ENCODE results near the gene PEX10.
"Not testable (repeated sequence)": the region's sequence is repeated elsewhere in the genome, so short reads cannot be mapped to it uniquely, and the experiment has no call there.

Gene PEX10

DNA sequence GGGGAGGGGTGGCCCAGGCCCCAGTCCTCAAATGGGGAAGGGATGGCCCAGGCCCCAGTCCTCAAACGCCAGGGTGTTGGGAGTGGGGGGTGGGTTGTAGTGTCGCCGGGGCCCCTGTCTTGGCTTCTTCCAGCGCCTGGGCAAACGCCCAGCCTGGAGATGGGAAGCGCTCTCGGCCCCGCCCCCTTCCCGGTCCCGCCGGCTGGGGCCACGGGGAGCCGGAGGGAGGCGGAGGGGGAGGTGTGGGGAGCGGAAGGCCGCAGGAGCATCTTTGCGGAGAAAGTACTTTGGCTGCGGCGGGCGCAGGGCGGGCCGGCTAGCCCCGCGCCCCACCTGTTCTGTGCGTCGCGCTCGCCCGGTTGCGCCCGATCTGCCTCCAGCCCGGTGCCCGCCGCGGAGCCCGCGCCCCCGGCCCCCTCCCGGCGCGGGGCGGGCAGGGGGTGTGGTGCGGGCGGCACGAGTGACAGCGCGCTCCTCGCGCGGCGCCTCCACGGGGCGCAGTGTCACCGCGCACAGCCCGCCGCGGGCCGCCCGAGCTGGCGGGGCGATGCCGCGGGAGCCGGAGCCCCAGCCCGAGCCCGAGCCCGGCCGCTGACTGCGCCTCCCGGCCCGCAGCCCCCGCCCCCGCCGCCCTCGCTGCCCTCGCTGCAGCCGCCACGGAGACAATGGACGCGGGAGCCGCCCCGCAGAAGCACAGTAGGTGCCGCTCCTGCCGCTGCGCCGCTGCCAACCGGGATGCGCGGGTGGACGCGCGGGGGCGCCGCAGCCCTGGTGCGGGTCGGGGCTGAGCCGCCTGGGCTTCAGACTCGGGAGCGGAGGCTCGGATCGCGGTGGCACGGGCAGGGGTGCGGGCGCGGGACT is 31.1 kb upstream of the PEX10 start:
- DNase-seq (ENCODE audit: low read depth), result no peak

DNA sequence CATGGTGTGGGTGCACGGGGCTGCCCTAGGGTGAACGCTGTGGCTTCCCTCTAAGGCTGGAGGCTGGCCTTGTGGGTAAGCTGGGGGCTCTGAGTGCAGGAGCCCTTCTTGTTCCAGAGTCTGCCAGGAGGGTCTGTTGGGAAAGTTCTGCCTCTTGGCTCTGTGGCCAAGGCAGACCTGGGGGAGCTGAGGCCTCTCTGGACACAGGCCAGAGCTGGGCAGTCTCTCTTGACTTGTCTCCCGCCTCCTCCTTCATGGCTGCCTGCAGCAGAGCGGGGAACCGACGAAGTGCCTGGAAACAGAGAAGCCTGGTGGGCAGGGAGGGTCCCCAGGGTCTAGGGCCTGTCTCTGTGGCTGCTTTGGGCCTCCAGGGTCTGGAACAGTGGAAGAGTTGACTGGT is 30.3 kb upstream of the PEX10 start:
- no peak for DNase-seq (ENCODE audit: low read depth)

DNA sequence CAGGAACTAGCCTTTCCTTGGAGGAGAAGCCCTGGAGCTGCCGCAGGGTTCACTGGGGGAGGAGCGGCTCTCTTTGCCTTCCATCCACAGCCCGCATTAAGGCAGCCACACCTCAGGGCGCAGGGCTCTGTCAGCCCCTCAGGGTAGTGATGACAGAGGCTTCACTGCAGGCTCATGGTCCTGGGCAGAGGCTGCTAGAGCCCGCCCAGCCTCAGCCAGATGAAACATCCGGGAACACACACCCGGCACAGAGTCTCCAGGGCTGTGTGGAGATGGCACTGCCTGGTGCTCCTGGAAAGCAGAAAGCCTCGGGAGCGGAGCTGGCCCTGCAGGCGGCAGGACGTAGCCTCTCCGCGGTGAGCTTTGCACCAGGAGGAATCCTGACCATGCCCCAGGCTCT is 29.4 kb upstream of the PEX10 start:
- DNase-seq (ENCODE audit: low read depth), result no peak

DNA sequence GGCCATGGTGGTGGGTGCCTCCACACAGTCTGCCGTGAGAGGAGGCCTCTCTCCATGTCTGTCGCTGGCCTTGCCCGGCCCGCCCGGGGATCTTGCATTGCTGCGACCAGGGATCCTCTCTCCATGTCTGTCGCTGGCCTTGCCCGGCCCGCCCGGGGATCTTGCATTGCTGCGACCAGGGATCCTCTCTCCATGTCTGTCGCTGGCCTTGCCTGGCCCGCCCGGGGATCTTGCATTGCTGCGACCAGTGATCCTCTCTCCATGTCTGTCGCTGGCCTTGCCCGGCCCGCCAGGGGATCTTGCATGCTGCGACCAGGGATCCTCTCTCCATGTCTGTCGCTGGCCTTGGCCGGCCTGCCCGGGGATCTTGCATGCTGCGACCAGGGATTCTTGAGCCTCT is 28.0 kb upstream of the PEX10 start:
- not testable (repeated sequence) for DNase-seq (ENCODE audit: low read depth)

DNA sequence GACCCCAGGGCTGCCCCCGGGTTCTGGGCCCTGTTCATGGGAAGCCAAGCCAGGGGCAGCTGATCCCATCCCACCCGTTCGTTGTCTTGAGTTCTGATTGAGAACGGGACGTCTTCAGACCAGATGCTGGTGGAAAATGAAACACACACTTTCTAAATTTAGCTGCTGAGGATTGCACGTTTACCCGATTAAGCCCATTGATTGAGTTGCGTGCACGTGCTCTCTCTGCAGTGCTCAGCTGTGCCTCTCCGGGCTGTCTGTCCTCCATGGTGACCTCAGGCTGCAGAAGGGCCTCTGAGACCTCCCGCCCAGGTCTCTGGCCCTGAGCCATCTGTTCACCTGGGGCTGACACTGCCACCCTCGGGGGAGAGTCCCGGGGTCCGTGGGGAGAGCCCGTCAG is 27.0 kb upstream of the PEX10 start:
- DNase-seq (ENCODE audit: low read depth), result no peak

DNA sequence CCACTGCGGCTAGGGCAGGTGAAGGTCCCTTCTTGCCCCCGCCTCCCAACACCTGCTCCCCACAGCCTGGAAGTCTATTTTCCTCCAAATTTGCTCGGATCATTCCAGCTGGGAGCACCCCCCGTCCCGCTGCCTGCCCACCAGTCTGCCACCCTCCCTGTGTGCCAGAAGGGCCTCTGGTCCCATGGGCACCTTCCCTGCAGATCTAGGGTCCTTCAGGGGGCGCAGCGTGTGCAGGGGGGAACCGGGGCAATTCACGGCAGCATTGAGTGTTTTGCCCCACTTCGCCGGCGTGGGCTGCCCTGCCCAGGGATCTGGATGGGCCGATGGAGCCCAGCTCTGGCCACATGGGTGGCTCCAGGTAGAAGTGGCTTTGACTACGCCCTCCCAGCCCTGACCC is 26.3 kb upstream of the PEX10 start:
- no peak for DNase-seq (ENCODE audit: low read depth)

DNA sequence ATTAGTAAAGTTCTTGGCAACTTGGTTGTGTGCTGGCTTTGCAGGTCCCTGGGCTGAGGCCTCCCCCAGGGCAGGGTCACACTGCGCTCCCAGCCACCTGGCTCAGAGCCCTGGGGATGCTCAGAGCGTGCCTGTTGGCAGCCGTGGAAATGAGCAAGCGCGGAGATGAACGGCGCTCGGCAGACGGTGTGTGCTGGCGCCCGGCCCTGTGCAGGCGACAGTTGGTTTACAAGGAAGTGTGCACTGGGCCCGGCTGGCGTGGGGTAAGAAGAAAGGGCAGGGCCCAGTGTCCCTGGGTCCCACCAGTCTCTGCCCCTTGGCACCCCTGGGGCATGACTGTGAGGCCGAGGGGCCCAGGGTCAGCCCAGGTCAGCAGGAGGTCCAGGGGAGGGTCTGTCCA is 25.7 kb upstream of the PEX10 start:
- DNase-seq (ENCODE audit: low read depth), result no peak

DNA sequence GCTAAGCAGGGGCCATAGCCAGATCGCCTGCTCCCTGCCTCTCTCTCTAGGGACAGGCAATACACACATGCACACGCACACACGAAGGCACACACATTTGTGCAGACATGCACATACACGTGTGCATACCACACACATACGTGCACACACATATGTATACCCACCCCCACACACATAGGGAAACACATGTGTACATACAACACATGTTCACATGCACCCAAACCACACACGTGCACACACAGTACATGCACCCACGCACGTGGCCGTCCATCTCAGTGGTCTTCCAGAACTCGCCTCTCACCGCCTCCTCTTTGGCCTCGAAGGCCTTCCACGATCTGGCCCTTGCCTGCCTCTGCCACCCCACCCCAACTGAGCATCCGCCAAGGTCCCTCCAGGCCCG is 25.3 kb upstream of the PEX10 start:
- DNase-seq (ENCODE audit: low read depth), result no peak

DNA sequence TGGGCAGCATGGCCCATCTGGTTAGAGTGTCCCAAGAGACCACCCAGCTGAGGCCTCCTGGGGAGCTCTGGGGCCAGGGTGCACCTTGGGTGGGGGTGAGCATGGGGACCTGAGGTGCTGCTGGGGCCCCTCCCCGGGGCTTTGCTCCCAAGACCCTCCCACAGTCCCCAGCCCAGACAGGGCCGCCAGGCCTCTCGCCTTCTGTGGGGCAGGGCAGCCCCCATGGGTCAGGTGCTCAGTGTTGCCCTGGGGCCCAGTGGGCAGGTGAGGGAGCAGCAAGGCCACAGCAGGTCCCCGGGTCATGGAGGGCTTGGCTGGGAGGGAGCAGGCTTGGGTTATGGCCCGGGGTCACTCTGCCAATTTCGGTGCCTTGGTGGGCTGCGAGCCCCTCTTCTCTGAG is 24.5 kb upstream of the PEX10 start:
- no peak for DNase-seq (ENCODE audit: low read depth)

DNA sequence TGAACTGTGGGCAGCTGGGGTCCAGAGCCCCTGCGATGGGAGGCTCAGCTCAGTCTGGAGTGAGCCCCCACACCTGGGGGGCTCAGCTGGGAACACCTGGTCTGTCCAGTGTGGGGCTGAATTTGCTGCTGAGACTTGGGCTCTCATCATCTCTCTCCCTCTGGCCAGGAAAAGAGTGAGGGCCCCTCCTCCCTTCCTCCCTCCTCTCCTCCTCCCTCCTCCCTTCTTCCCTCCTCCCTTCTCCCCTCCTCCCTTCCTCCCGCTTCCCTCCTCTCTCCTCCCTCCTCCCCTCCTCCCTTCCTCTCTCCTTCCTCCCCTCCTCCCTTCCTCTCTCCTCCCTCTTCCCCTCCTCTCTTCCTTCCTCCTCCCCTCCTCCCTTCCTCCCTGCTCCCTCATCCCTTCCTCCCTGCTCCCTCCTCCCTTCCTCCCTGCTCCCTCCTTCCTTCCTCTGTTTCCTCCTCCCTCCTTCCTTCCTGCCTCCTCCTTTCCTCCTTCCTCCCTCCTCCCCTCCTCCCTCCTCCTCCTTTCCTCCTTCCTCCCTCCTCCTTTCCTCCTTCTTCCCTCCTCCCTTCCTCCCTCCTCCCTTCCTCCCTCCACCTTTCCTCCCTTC is 23.5 kb upstream of the PEX10 start:
- DNase-seq (ENCODE audit: low read depth), result no peak

DNA sequence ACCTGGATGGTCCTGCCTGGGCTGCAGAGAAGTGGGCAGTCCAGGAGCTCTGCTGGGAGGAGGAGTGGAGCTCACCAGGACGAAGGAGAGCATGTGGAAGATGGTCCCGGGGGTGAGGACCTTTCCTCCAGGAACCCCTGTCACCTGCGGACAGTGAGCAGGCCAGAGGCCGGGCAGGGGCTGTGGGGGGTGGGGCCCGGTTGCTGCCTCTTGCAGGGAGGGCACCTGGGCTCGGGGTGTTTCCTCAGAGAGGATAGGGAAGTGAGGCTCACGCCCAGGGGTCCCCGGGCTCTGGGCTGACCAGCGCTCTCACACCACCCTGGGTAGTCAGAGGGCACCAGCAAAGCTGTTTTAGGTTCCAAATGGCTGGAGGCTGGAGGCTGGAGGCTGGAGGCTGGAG is 22.7 kb upstream of the PEX10 start:
- DNase-seq (ENCODE audit: low read depth), result no peak

DNA sequence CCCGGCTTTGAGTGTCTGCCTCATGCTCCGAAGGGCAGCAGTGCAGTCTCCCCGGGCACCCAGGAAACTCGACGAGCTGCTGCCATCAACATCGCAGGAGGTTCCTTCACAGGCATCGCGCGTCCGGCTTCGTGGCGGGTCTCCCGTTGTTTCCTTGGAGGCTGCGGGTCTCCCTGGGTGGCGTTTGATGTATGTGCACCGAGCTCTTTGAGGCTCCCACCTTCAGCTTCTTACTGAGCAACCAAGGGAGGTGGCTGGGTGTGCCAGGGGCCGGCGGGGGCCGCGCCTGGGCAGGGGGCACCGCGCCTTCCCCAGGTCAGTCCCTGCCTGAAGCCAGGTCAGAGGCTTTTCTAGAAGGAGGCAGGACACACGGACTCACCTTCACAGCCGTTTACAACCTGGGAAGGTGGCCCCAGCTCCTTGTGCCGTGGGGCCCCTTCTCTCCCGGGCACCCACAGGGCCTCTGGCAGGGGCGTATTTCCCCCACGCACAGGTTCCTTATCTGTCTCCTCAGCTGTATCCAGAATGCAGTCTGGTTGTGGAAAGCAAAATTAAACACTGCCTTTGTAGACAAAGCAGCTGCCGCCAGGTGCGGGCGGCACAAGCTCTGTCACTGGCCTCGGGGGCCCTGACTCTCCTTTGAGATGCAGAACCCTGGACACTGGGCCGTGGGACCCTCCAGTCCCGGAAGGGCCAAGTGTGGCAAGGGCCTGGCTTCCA is 21.7 kb upstream of the PEX10 start:
- DNase-seq (ENCODE audit: low read depth), result no peak

DNA sequence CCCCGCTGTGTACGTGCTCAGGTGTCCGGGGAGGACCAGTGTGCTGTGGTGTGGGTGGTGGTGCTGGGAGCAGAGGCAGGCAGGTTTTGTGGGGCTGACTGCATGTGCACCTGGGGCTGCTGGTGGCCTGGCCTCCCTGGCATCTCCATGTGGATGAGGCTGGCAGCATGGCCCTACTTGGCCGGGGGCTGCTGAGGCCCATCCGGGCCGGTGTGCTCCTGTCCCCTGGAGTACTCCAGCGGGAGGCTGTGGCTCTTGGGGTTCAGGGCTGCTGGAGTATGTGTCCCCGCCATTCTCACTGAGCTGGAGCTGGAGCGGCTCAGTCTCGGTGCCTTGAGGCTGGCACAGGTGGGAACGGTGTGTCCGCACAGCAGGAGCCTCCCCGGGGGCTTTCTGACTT is 20.8 kb upstream of the PEX10 start:
- DNase-seq (ENCODE audit: low read depth), result no peak

DNA sequence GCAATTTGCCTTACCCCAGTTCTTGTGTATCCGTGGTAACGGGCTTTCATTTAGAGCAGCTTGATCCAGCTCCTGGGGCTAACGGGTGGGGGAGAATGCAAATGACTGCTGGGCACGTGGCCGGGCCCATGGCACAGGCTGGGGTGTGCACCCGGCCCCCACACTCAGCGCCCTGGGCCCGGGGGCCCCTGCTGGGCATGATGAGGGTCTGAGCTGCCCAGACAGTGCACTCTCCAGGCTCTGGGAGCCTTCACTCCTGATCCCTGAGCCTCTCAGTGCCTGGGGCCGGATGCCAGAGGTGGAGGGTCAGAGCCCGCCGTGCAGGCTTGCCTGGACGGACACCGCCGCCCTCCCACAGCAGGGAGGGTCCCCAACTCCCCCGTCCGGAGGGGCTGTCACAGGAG is 20.1 kb upstream of the PEX10 start:
- no peak for DNase-seq (ENCODE audit: low read depth)

DNA sequence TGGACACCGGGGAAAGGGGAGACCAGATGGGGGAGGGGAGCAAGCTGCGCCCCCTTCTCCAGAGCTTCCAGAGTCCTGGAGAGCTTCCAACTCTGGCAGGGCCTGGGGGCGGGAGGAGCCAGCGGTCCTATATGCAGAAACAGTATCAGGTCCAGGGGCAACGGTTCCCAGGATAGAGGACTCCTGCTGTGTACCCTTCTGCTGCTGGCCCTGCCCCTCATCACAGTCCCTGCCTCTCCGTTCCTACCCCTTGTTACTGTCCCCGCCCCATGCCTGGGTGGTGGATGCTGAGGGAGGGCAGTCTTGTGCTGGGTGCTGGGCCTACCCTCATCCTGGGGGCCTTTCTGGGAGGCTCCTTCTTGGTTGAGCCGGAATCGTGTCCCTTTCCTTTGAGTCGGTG is 19.2 kb upstream of the PEX10 start:
- DNase-seq (ENCODE audit: low read depth), result no peak

DNA sequence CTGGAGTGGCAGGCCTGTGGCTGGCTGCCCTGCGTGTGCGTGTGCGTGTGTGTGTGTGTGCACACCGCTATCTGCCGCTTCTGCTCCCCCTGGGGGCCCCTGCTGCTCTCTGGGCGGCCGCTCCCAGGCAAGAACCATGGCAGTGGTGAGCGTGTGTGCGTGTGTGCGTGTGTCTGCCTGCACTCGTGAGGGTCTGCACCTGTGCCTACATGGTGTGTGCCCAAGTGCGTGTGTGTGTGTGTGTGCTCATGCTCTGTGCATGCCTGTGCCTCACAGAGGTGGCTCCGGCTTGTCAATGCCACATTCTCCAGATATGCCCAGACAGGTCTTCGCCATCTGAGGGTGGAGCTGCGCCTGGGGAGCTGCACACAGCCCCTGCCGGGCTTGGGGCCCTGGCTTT is 18.7 kb upstream of the PEX10 start:
- no peak for DNase-seq (ENCODE audit: low read depth)

DNA sequence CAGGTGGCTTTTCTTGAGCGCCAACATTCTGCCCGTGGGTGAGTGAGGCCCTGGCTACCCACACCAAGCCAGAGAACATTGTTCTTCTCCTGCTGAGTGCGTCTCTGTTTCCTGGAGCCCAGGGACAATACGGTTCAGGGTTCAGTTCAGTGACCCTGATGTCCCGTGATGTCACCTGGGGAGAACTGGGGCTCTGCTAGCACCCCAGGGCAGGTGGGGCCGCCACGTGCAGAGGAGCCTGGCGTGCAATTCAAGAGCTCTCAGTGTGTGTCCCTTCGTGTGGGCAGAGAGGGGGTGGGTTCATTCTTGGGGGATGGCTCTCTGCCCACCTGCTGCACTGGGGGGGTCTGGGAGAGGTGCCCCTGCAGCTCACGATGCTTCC is 18.2 kb upstream of the PEX10 start:
- no peak for DNase-seq (ENCODE audit: low read depth)

DNA sequence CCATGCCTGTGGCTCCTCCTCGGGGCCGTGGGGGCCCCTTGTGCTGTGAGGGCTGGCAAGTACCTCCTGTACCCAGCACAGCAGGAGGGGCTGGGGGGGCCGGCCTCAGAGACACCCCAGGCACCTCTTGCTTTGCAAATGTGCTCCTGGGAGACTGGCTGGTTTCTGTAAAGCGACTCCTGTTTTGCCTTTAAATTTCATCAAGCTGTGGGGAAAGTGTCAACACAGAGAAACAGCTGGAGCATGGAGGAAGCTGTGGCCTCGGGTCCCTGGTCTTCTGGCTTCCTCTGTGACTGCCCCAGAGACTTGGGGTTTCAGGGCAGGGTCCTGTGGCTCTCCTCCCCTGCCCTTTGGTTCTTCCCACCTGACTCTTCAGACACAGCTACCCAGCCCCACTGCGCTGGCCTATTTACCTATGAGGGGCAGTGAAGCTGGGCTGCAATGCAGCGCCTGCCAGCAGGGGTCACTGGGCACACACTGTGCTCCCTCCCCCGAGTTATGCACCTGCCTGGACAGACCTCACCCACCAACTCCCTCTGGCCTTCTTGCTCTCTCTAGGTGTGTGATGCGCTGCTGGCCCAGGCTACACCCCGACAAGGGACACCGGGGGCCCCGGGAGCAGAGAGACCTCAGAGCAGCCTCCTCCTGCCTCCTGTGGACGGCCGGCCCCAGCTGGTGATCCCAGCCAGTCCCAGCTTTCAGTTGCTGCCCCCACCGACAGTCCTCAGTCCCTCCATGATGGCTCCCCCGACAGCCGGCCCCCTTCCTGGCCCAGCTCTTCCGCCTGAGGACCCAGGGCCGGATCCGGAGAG is 17.6 kb upstream of the PEX10 start:
- no peak for DNase-seq (ENCODE audit: low read depth)

DNA sequence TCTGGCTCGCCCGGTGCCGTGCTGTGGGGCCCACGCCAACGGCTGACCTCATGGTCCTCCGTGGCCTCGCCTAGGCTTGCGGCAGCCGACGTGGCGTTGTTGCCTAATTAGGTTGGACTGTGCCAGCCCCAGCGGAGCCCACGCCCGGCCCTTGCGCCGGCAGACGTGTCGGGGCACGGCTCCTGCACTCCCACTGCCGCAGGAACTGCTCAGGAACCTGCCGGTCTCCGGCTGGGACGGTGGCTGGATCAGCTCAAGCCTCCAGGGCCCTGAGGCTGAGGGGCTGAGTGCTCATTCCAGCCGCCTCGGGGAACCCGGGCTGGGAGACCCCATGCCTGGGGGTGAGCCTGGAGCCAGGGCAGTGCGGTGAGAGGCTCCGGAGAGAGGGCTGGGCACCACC is 16.1 kb upstream of the PEX10 start:
- no peak for DNase-seq (ENCODE audit: low read depth)

DNA sequence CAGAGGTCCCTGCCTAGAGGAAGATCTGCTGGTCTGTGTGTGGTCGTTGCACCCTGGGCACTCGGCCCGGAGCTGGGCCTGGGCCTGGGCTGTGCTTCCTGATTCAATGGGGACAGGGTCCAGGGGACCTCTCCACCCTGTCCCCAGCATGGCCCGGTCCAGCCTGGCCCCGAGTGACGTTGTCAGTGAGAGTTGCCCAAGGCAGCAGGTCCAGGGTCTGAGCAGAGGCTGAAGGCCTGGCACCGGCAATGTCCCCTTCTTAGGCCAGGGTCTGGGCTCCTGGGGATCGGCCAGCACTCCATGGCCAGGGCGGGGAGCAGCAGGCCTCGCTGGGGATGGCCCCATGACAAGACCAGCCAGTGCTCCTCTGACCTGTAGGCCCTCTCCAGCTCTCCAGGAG is 15.6 kb upstream of the PEX10 start:
- DNase-seq (ENCODE audit: low read depth), result no peak

DNA sequence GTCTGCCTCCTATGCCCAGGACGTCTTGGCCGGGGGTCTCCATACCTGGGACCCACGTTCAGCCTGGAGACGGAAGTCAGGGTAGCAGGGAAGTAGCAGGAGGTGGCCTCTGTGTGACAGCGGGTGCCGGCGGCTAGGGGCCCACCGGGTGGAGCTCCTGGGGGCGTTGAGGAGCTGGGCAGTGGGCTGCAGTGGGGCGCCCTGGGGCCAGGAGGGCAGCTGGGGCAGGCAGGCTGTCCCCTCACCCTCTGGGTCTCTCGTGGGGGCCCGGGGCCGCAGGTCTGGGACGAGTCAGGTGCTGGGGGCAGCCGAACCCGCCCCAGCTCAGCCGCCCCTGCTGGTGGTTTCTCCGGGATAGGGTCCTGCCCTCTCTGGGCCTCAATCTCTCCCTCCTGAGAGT is 14.7 kb upstream of the PEX10 start:
- no peak for DNase-seq (ENCODE audit: low read depth)

DNA sequence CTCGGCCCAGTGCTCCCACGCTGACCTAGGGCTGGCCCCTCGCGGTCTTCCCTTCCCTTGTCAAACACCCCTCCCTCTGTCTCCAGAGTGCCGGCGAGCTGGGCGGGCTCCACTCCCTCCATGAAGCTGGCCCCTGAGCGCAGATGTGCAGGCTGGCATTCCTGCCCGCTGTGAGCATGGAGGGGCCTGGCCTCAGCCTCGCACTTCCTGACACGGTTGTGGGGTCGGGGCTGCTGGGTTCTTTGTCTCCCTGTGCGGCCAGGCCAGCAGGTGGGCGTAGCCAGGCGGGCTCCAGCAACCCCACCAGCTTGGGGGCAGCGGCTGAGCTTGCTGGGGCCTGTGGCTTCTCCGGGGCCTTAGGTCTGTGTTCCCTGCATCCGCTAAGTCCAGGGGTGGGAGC is 14.2 kb upstream of the PEX10 start:
- no peak for DNase-seq (ENCODE audit: low read depth)

DNA sequence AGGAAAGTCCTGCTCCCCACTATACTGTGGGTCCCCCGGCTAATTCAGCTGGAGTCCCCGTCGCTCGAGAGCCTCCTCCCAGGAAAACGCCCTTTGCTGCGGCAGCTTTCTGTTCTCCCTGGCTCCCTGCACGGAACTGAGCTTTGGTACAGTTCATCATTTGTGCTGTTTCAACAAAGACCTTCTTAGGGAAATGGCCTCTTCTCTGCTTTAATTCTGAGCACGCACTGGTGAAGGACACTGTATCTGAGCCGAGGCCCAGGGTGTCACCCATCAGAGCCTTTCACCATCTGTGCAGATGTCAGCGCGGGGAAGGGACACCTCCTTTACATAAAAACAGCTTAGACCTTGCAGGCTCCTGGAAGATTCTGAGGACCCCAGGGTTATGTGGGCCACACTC is 13.5 kb upstream of the PEX10 start:
- DNase-seq (ENCODE audit: low read depth), result no peak
